Muscle layer of colon (tissue), 2 donors: Measurements from ENCODE around the gene SSBP3.
"Not testable (repeated sequence)": the region's sequence is repeated elsewhere in the genome, so short reads cannot be mapped to it uniquely, and the experiment has no call there.

ENCODE experiments used
- H3K27ac ChIP-seq: one replicate; pipeline ENCODE4 v1.7.0; 2013; ENCODE audit warnings: low read depth, mild to moderate bottlenecking, low read length, moderate library complexity
- H3K27me3 ChIP-seq, 2 donors: one replicate each; pipeline ENCODE4 v1.7.0; 2013; ENCODE audit warnings: low read length in 2 of 2, mild to moderate bottlenecking in 2 of 2; ENCODE audit not compliant: insufficient read depth in 2 of 2, control insufficient read depth in 1 of 2
- H3K36me3 ChIP-seq: one replicate; pipeline ENCODE4 v1.7.0; 2013; ENCODE audit warnings: mild to moderate bottlenecking, low read length; ENCODE audit not compliant: insufficient read depth
- H3K4me1 ChIP-seq: one replicate; pipeline ENCODE4 v1.7.0; 2013; ENCODE audit warnings: mild to moderate bottlenecking, low read length; ENCODE audit not compliant: insufficient read depth
- H3K4me3 ChIP-seq, 2 donors: one replicate each; pipeline ENCODE4 v1.7.0; 2013; ENCODE audit warnings: low read length in 2 of 2, low read depth in 1 of 2, mild to moderate bottlenecking in 1 of 2, moderate library complexity in 1 of 2
- H3K9ac ChIP-seq: one replicate; pipeline ENCODE4 v1.7.0; 2013; ENCODE audit warnings: low read length
- H3K9me3 ChIP-seq: one replicate; pipeline ENCODE4 v1.7.0; 2013; ENCODE audit warnings: mild to moderate bottlenecking, low read length
- donor health status: abdominal sarcoma.
- donor health status: Adenocarcinoma of cecum.

The SSBP3 gene

GRCh38 chr1:54240741-54241335 is 165.4 kb downstream of the SSBP3 start:
- H3K9me3 ChIP-seq, result no peaks in the 10 kb centered on the region
- peaks cover 13% of the 10 kb centered on the region for H3K4me1 ChIP-seq
- H3K4me3 ChIP-seq, result no peak overlapping the region
- H3K27me3 ChIP-seq, result no peaks in the 10 kb centered on the region
- no peak overlapping the region for H3K9ac ChIP-seq
- peaks cover 57% of the 10 kb centered on the region for H3K36me3 ChIP-seq
- no peak overlapping the region for H3K27ac ChIP-seq

GRCh38 chr1:54239631-54240031 is 166.6 kb downstream of the SSBP3 start:
- peaks cover 57% of the 10 kb centered on the region for H3K36me3 ChIP-seq
- H3K9me3 ChIP-seq, result no peaks in the 10 kb centered on the region
- no peaks in the 10 kb centered on the region for H3K27me3 ChIP-seq
- no peak overlapping the region for H3K4me3 ChIP-seq
- H3K4me1 ChIP-seq, result peaks cover 1% of the 10 kb centered on the region
- no peak overlapping the region for H3K9ac ChIP-seq
- H3K27ac ChIP-seq, result no peak overlapping the region

- Histone ChIP-seq H3K27ac (no peak overlapping the region), H3K9me3 (no peaks in the 10 kb centered on the region), H3K4me3 (no peak overlapping the region), H3K27me3 (no peaks in the 10 kb centered on the region), H3K4me1 (no peaks in the 10 kb centered on the region), H3K36me3 (peaks cover 57% of the 10 kb centered on the region), H3K9ac (no peak overlapping the region)
Observed at GRCh38 chr1:54239035-54239383, 167.2 kb downstream of the SSBP3 start.

DNA sequence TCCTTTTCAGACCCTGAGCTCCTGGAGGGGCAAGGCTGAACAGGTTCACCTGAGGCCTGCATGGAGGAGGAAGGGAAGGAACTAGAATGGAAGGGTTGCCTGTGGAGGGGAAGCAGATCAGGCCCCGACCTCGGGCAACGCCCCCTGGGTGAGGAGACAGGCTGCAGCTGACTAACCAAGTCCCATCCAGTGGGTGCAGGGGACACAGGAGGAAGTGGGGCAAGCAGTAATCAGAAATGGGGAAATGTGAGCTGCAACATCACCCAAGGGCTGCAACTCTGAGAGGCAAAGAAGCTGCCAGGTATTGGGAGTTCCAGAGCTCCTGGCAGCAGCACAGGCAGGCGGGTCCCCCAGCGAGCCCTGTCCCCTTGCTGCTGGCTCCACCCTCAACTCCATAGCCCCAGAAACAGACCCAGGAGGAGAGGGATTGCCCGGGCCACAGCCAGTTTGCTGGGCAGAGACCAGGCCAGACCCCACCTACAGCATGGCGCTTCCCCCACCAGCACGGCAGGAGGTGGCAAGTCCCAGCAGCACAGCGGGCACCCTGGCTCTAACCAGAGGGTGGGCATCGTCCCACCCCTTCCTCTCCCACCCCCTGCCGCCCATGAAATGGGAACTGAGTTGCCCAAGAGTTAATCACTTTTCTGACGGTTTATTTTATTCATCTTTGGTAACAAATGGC is 167.7 kb downstream of the SSBP3 start:
- Histone ChIP-seq H3K9me3 (no peaks in the 10 kb centered on the region), H3K9ac (no peak overlapping the region), H3K4me1 (no peaks in the 10 kb centered on the region), H3K4me3 (no peak overlapping the region), H3K27me3 (no peaks in the 10 kb centered on the region), H3K27ac (no peak overlapping the region), H3K36me3 (peaks cover 57% of the 10 kb centered on the region)

DNA sequence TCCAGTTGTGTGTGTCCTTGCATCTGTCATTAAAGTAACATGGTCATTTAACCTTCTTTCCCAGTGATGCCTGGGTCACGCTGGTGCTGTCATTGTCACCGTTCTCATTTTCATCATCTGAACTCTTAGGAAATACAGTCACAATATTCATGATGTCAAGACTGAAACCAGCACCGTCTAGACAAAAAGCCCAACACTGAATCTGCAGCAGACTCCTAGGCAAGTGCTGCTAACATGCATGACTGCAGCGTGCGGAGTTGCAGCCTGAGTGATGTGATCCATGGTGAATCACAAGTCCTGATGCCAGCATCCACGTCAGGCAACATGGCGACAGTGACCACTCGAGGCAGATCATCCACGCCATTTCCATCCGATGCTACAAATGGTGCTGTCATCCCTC is 168.6 kb downstream of the SSBP3 start:
- H3K9me3 ChIP-seq, result no peaks in the 10 kb centered on the region
- H3K9ac ChIP-seq, result no peak overlapping the region
- no peak overlapping the region for H3K27ac ChIP-seq
- no peaks in the 10 kb centered on the region for H3K4me1 ChIP-seq
- no peaks in the 10 kb centered on the region for H3K27me3 ChIP-seq
- no peak overlapping the region for H3K4me3 ChIP-seq
- peaks cover 52% of the 10 kb centered on the region for H3K36me3 ChIP-seq

- Histone ChIP-seq H3K4me3 (no peak overlapping the region), H3K27ac (no peak overlapping the region), H3K9me3 (no peaks in the 10 kb centered on the region), H3K27me3 (no peaks in the 10 kb centered on the region), H3K36me3 (peaks cover 29% of the 10 kb centered on the region), H3K9ac (no peak overlapping the region), H3K4me1 (peaks cover 4% of the 10 kb centered on the region)
Observed at GRCh38 chr1:54234284-54234683, 171.9 kb downstream of the SSBP3 start.

- Histone ChIP-seq H3K36me3 (peaks cover 18% of the 10 kb centered on the region), H3K4me1 (peaks cover 10% of the 10 kb centered on the region)
- H3K9me3 ChIP-seq, H3K27me3 ChIP-seq, H3K9ac ChIP-seq, H3K4me3 ChIP-seq, H3K27ac ChIP-seq: not testable (repeated sequence)
Observed at GRCh38 chr1:54233196-54233595, 173.0 kb downstream of the SSBP3 start.

GRCh38 chr1:54230507-54231339 is 175.5 kb downstream of the SSBP3 start:
- Histone ChIP-seq H3K36me3 (no peaks in the 10 kb centered on the region), H3K4me3 (no peak overlapping the region), H3K27ac (no peak overlapping the region)

GRCh38 chr1:54229281-54229891 is 176.8 kb downstream of the SSBP3 start:
- Histone ChIP-seq H3K9ac (no peak overlapping the region), H3K4me1 (peaks cover 10% of the 10 kb centered on the region), H3K9me3 (no peaks in the 10 kb centered on the region), H3K27me3 (no peaks in the 10 kb centered on the region), H3K36me3 (peaks cover 11% of the 10 kb centered on the region), H3K27ac (no peak overlapping the region), H3K4me3 (no peak overlapping the region)

More at GRCh38 chr1:54230507-54231339, 175.5 kb downstream of the SSBP3 start:
- H3K27me3 ChIP-seq, result no peaks in the 10 kb centered on the region
- H3K9ac ChIP-seq, result no peak overlapping the region
- H3K4me1 ChIP-seq, result peaks cover 10% of the 10 kb centered on the region
- no peaks in the 10 kb centered on the region for H3K9me3 ChIP-seq

GRCh38 chr1:54228638-54229079 is 177.5 kb downstream of the SSBP3 start:
- Histone ChIP-seq H3K27ac (no peak overlapping the region), H3K9me3 (no peaks in the 10 kb centered on the region), H3K4me1 (peaks cover 10% of the 10 kb centered on the region), H3K9ac (no peak overlapping the region), H3K36me3 (peaks cover 11% of the 10 kb centered on the region), H3K27me3 (no peaks in the 10 kb centered on the region), H3K4me3 (no peak overlapping the region)

DNA sequence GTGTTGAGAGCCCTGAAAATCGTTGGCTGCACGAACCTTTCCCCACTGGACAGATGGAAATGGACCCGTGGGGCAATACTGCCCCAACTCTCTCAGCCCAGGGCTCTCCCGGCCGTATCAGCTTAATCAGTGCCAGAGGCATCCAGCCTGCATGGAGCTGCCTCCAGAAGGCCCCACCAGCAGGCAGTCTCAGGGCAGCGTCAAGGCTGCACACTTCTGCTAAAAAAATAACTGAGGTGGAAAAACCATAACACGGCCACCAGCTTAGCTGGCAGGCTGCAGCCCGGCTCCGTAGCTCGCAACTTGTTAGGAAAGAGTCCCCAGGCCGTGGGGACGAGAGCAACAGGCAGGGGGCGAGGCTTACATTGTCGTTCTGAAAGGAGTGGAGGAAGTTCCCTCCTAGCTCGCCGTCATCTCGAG is 178.3 kb downstream of the SSBP3 start:
- Histone ChIP-seq H3K4me3 (no peak overlapping the region), H3K27me3 (no peaks in the 10 kb centered on the region), H3K27ac (no peak overlapping the region)

More for the DNA sequence above, 178.3 kb downstream of the SSBP3 start:
- H3K4me1 ChIP-seq, result peaks cover 10% of the 10 kb centered on the region
- no peaks in the 10 kb centered on the region for H3K9me3 ChIP-seq
- no peak overlapping the region for H3K9ac ChIP-seq
- H3K36me3 ChIP-seq, result peaks cover 11% of the 10 kb centered on the region
